Aorta (tissue), 5 donors: ENCODE measurements around the gene ESRRB. TPM values are rescaled to one million over a fixed set of nuclear protein-coding genes. Genes with fewer than 3 reads are reported as not detected.

Experiments
- ATAC-seq: fragments of 200-7000 bp; cut with Tn5 transposase; one replicate; pipeline ENCODE4 v1.9.1; 2022; ENCODE audit warnings: moderate library complexity; ENCODE audit not compliant: low FRiP score
- DNase-seq, 2 donors: peaks; one replicate each; pipeline ENCODE4 v3.0.0-alpha.2; 2020
- H3K27ac ChIP-seq, 2 donors: one replicate each; pipeline ENCODE4 v1.5.1; 2013; ENCODE audit warnings: low read length in 2 of 2, mild to moderate bottlenecking in 2 of 2, moderate library complexity in 2 of 2, control low read depth in 1 of 2, inconsistent platforms in 1 of 2, low read depth in 1 of 2
- H3K27me3 ChIP-seq, 2 donors: one replicate each; pipeline ENCODE4 v1.6.1; 2013; ENCODE audit warnings: control low read depth in 1 of 2, low read length in 1 of 2, mild to moderate bottlenecking in 1 of 2, moderate library complexity in 1 of 2; ENCODE audit not compliant: insufficient read depth in 2 of 2, control insufficient read depth in 1 of 2
- H3K36me3 ChIP-seq, 2 donors: one replicate each; pipeline ENCODE4 v1.6.1; 2013; ENCODE audit warnings: control low read depth in 1 of 2, low read length in 1 of 2, mild to moderate bottlenecking in 1 of 2; ENCODE audit not compliant: insufficient read depth in 2 of 2, control insufficient read depth in 1 of 2
- H3K4me1 ChIP-seq, 2 donors: one replicate each; pipeline ENCODE4 v1.6.1; 2013; ENCODE audit warnings: low read length in 2 of 2, control low read depth in 1 of 2, mild to moderate bottlenecking in 1 of 2, moderate library complexity in 1 of 2; ENCODE audit not compliant: insufficient read depth in 2 of 2, control insufficient read depth in 1 of 2
- H3K4me3 ChIP-seq, 2 donors: one replicate each; pipeline ENCODE4 v1.5.1; 2013; ENCODE audit warnings: low read length in 2 of 2, control low read depth in 1 of 2, mild to moderate bottlenecking in 1 of 2
- H3K9me3 ChIP-seq: one replicate; pipeline ENCODE4 v1.6.1; 2013; ENCODE audit warnings: mild to moderate bottlenecking, low read length; ENCODE audit not compliant: control insufficient read depth
- WGBS, 2 donors: extraction: QIAGEN DNeasy Blood & Tissue Kit; methylation state at CpG; one replicate each; pipeline ENCODE4 v1.1.7; 2013; 5-methylcytosine and 5-hydroxymethylcytosine counted together
- intact Hi-C, 2 donors: fragments of 100-400 bp; cut with DNase I; formaldehyde crosslinking; loops; one replicate each; pipeline versions ENCODE4 v1.14.2 to v1.15.0; 2022
- polyA plus RNA-seq, 2 donors: library from polyadenylated mRNA; stranded (reverse); fragments of 200-250 nt; gene quantifications; one replicate each; pipeline ENCODE4 v1.2.3, GENCODE V29; 2013
- total RNA-seq, 2 donors: library from RNA; stranded (reverse); fragmentation: NEBNext Ultra II Directional; extraction: Animal tissue kit (Norgen Biotek cat#: 25700); gene quantifications; one replicate each; pipeline ENCODE4 v1.2.1, GENCODE V29; 2021
- donor health status: healthy with polysubstance abuse.
- donor health status: Bipolar disorder and iron deficiency.
- donor health status: DM: no; HTN: no; CAD: no.
- donor health status: DM: no; HTN: no; CAD: no.
- donor health status: DM: yes; HTN: yes; CAD: no.

Gene ESRRB
- total and polyA plus RNA-seq, 4 donors, result 0.23 to 0.52 (median 0.33) TPM; not detected in 1

DNA sequence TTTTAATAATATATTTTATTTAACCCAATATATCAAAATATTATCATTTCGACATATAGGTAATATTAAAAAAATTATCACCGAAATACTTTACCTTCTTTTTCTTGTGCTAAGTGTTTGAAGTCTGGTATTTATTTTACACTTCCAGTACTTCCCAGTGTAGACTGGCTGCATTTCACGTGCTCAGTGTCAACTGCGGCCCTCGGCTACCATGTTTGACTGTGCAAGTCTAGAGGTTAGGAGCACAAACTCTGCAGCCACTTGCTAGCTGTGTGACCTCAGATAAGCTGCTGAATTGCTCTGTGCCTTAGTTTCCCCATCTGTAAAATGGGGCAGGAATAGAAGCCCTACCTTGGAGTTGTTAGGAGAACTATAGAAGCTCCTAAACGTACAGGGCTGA lies 42.3 kb upstream of the ESRRB start:
- Histone ChIP-seq H3K36me3 (no peaks in the 10 kb centered on the region), H3K27ac (no peak overlapping the region), H3K4me1 (no peaks in the 10 kb centered on the region), H3K9me3 (no peaks in the 10 kb centered on the region), H3K4me3 (no peak overlapping the region), H3K27me3 (no peaks in the 10 kb centered on the region)
- 73 to 91% methylated on average over 6 of the region's 6 CpGs for WGBS, 2 donors
- intact Hi-C loops, result no loop called here
- DNase-seq, result no peak
- no peak for ATAC-seq

DNA sequence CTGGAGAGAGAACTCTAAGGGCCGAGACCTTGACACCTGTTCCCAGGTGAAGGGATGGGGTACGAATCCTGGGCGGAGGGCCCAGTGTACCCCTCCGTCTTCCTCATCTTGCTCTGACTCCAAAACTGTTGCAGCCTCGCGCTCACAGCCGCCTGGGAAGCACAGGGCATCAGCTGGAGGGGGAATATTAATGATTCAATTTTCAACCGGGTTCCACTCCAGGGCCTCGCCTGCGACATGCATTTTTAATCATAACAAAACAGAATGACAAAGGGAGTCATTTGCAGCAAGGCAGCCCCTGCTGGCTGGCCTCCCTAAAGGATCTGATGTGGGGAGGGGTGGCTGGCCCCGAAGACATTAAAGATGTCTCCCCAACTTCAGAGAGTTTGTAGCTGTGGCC lies 41.6 kb upstream of the ESRRB start:
- Histone ChIP-seq H3K27ac (no peak overlapping the region), H3K9me3 (no peaks in the 10 kb centered on the region), H3K27me3 (no peaks in the 10 kb centered on the region), H3K4me3 (no peak overlapping the region), H3K36me3 (no peaks in the 10 kb centered on the region), H3K4me1 (no peaks in the 10 kb centered on the region)
- intact Hi-C loops, result no loop called here
- ATAC-seq (no peak), DNase-seq (no peak)
- 72 to 77% methylated on average over 11 of the region's 11 CpGs for WGBS, 2 donors

DNA sequence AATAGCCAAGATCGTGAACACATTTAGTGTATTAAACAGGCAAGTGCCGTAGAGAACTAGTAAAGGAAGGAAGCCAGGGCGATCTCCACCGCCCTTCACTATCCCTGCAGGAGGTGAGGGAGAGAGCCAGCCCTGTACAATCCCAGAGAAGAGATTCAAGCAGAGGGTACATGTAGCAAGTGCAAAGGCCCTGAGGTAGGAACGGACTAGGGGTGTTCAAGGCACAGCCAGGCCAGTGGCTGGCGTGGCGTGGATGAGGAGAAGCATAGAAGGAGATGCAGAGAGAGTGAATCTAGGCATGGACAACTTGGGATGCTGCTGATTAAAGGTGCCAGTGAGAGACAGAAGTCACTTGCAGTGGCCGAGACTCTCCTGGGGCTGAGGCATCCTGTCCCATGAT lies 39.1 kb upstream of the ESRRB start:
- 82 to 91% methylated on average over 8 of the region's 8 CpGs for WGBS, 2 donors

DNA sequence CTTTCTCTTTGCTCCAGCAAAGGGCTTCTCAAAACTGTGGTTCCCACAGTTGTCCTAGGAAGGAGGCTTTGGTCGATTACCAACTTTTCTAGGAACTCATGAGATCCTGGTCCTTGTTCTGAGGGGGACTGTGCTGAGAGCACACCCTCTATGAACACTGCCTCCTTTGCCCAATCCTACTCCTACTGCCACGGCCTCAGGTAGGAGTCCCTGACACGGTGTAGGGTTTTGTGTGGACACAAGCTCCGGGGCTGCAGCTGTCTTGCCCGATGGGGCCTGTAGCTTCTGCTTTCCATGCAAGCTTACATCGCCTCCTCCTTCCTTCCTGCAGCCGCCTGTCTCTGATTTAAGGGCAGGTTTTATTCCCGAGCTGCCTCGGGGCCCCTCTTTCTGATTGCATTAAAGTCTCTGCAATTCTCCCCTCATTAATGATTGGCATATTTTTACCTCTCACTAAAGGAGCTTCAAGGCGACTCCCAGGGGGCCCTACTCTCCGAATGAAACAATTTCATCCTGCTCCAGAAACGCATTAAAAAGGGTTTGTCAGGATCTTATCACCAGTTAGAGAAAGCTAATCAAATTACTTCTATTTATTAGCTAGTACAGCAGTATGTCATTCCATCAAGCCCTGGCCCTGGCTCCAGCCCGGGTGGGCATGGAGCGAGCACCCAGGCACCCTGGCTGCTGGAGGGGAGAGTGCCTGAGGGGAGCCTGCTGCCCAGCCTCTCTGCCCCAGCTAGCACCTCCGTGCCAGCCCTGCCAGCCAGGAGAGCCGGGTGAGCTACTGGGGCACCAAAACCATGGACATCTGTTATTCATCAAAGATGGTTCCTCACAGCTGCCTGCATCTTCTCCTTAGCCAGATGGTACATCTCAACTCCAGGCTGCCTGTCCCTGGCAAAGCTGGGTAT lies 38.0 kb upstream of the ESRRB start:
- H3K4me3 ChIP-seq, result no peak overlapping the region
- H3K9me3 ChIP-seq, result no peaks in the 10 kb centered on the region
- intact Hi-C loops, result no loop called here
- H3K4me1 ChIP-seq, result no peaks in the 10 kb centered on the region
- DNase-seq (peak in 1 of 2 donors; percentile 55), ATAC-seq (no peak)
- H3K27me3 ChIP-seq, result no peaks in the 10 kb centered on the region
- 68 to 71% methylated on average over 16 of the region's 16 CpGs for WGBS, 2 donors
- no peaks in the 10 kb centered on the region for H3K36me3 ChIP-seq
- H3K27ac ChIP-seq, result no peak overlapping the region

More for the DNA sequence above, 39.1 kb upstream of the ESRRB start:
- no peaks in the 10 kb centered on the region for H3K4me1 ChIP-seq
- ATAC-seq (no peak), DNase-seq (no peak)
- no peaks in the 10 kb centered on the region for H3K27me3 ChIP-seq
- H3K36me3 ChIP-seq, result no peaks in the 10 kb centered on the region
- no peak overlapping the region for H3K4me3 ChIP-seq
- intact Hi-C loops, result no loop called here
- H3K9me3 ChIP-seq, result no peaks in the 10 kb centered on the region
- H3K27ac ChIP-seq, result no peak overlapping the region

DNA sequence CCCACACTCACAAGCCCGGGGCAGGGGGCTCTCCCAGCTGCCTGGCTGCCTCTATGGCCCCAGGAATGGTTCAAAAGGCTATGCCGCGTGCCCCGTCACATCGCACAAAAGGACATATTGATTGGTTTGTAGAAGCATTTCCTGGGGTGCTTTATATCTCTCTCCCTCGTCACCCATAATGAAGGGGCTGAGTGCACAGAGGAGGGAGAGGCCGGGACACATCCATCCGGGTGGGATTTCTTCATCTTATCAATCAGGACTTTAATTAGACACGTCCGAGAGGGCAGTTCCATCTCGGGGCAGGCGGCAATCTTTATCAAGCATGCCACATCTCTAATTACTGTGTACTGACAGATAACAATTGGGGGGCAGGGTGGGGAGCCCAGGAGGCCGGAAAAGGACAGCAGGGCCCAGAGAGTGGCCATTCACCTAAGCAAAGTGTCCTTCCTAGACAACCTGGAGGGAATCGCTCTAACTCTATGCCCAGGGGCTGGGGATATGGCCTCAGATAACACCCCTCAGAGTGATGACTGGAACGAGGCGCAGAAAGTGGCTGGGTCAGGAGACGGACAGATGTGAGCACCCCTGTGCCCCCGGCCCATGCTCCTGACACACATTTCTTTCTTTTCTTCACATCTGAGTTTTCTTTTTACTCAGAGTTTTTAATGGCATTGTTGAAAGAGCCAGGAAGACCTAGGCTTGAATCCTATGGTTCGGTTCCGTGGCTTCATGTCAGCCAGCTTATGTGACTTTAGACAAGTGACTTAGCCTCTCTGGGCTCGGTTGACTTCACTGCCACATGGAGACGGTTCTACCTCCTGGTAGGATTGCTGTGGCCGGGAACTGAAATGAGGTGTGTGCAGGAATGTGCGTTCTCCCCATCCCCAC lies 36.0 kb upstream of the ESRRB start:
- WGBS, 2 donors, result 76 to 78% methylated on average over 24 of the region's 24 CpGs
- no peaks in the 10 kb centered on the region for H3K27me3 ChIP-seq
- H3K9me3 ChIP-seq, result peaks cover 6% of the 10 kb centered on the region
- H3K4me1 ChIP-seq, result no peaks in the 10 kb centered on the region
- DNase-seq, result peak in 1 of 2 donors; percentile 41
- intact Hi-C loops, result no loop called here
- H3K36me3 ChIP-seq, result no peaks in the 10 kb centered on the region
- no peak overlapping the region for H3K4me3 ChIP-seq
- ATAC-seq, result no peak
- H3K27ac ChIP-seq, result no peak overlapping the region

DNA sequence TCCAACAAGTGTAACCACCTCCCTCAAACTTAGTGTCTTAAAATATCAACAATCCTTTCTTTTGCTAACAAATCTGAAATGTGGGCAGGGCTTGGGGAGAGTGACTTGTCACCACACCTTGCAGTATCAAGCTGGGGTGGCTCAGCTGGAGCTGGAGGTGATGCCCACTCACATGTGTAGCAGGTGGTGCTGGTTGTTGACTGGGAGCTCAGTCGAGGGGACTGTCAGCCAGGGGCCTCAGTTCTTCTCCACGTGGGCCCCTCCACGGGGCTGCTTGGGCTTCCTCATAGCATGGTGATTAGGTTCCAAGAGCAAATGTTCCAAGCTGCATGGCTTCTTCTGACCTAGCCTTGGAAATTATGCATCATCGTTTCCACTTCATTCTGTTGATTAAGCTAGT lies 32.6 kb upstream of the ESRRB start:
- 76 to 82% methylated on average over 4 of the region's 4 CpGs for WGBS, 2 donors
- Histone ChIP-seq H3K9me3 (peaks cover 6% of the 10 kb centered on the region), H3K4me3 (no peak overlapping the region), H3K4me1 (no peaks in the 10 kb centered on the region), H3K27me3 (no peaks in the 10 kb centered on the region), H3K36me3 (no peaks in the 10 kb centered on the region), H3K27ac (no peak overlapping the region)
- ATAC-seq, result no peak
- peak in 1 of 2 donors; percentile 58 for DNase-seq
- intact Hi-C loops, result no loop called here

DNA sequence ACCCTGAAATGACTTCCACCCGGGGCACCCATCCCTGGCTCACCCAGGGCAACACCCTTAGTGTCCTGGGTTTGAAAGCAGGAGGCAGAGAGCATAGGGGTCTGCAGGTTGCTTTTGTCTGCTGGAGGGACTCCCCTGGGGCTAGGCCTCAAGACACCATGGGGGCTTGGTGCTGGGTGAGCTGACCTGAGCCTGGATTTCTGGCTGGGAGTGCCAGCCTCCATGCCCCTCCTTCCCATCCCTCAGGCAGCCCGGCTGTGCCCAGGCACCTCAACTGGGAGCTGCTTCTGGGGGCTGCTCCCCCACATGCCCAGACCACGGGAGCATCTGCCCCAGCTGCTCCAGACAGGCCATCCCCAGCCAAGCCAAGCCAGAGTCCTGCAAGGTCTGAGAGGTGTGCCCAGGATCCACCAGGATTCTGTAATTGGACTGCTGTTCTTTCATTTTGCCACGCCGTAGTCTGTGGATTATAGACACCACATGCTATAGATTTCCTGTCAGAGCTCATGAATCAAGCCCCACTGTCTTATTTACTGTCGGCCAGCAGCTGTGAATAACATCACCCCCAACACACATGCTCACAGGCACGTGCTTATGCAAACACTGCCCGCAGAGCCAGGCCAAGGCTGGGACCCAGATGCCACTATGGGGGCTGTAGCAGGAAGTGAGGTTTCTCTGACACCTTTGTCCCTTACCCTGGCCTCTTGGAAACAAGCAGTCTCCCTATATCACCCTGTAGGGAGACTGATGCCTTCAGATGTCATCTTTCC lies 29.4 kb upstream of the ESRRB start:
- ATAC-seq (no peak), DNase-seq (peak in 1 of 2 donors; percentile 42)
- intact Hi-C loops, result no loop called here
- Histone ChIP-seq H3K27ac (no peak overlapping the region), H3K36me3 (no peaks in the 10 kb centered on the region), H3K27me3 (no peaks in the 10 kb centered on the region), H3K4me1 (no peaks in the 10 kb centered on the region), H3K4me3 (no peak overlapping the region), H3K9me3 (peaks cover 6% of the 10 kb centered on the region)
- 48 to 71% methylated on average over 8 of the region's 8 CpGs for WGBS, 2 donors

DNA sequence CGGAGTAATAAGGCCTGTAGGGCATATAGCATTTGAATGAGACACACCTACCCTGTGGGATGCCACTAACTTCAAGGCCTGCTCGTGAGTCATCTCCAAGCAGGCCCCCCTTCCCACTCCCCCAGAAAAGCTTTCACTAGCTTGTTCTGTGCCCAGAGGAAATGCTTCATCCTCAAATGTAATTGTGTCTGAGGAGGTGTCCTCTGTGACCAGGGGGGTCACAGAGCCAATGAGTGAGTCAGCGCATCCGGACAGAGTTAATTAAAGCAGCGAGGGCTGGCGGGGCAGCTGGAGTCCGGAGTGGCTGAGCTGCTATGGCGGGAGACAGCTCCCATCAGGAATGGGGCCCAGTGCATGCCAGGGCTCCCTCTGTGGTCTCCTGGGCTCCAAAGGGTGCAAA lies 27.0 kb upstream of the ESRRB start:
- Histone ChIP-seq H3K27ac (no peak overlapping the region), H3K4me3 (no peak overlapping the region), H3K4me1 (no peaks in the 10 kb centered on the region), H3K9me3 (no peaks in the 10 kb centered on the region), H3K27me3 (no peaks in the 10 kb centered on the region), H3K36me3 (no peaks in the 10 kb centered on the region)
- DNase-seq (peak in 1 of 2 donors; percentile 81), ATAC-seq (peak; percentile 51)
- intact Hi-C loops, result no loop called here
- WGBS, 2 donors, result 43 to 55% methylated on average over 8 of the region's 8 CpGs
